ENCODE results near the gene GGCX. TPM values are rescaled to one million over a fixed set of nuclear protein-coding genes. Genes with fewer than 3 reads are reported as not detected.
A peak's percentile ranks its signal among the peaks of the same experiment; 100 is the strongest.

GGCX gene
- total and polyA plus RNA-seq, 2 of the 13 experiments (the other 11 are each of a cell fraction or from before 2014, with no cell fraction given), result 72.5 to 103 TPM

- Histone ChIP-seq H4K20me1 (ENCODE audit: insufficient read depth, low read length) (peaks cover 42% of the 10 kb centered on the region), H2AFZ (ENCODE audit: low read length) (no peak overlapping the region), H3K4me3 (replicated peaks in 1 of 3; ENCODE audit: insufficient read depth in 1 of 3, low read depth in 2 of 3, low read length in 3 of 3) (peak overlapping the region; percentile 81 to 96 (median 95); a peak in 4 of 6 replicates), H3K27ac (ENCODE audit: extremely low read length, insufficient read depth, low read length) (no peak overlapping the region), H3K27me3 (ENCODE audit: control insufficient read depth in 1 of 2, insufficient read depth in 2 of 2, low read length in 2 of 2) (no peaks in the 10 kb centered on the region; a peak in 1 of 5 replicates), H3K9me3 (ENCODE audit: low read length) (no peaks in the 10 kb centered on the region), H3K4me2 (ENCODE audit: low read depth, low read length) (peak overlapping the region; percentile 91), H3K36me3 (replicated peaks in 1 of 2; ENCODE audit: control insufficient read depth in 1 of 2, insufficient read depth in 2 of 2, low read length in 2 of 2) (peaks cover 13 to 48% of the 10 kb centered on the region in 2 experiments; a peak in 4 of 5 replicates), H3K79me2 (ENCODE audit: insufficient read depth, low read length) (peaks cover 53% of the 10 kb centered on the region), H3K4me1 (ENCODE audit: insufficient read depth, low read length) (peaks cover 38% of the 10 kb centered on the region), H3K9ac (ENCODE audit: insufficient read depth, low read depth, low read length) (peak overlapping the region; percentile 99; the same call in 1 of the 2 replicates)
- FAIRE-seq (no peak), DNase-seq (ENCODE audit: low spot score) (no peak), ATAC-seq (no peak)
- POLR2A ChIA-PET, result interaction anchor here (1.0 to 11.7 kb wide), 5 partner anchors 12 to 188 kb away, joined by 3 to 445 read pairs (median 109); partner anchors contain the start of genes ELMOD3, GGCX, RETSAT and SH2D6
- BruUV-seq (replicated peaks), result no TSS peak
- TF ChIP-seq POLR2AphosphoS5 (IDR thresholded peaks at IDR 0.05; ENCODE audit: low read depth, low read length) (peak; percentile 20; the same call in 1 of the 2 replicates), POGK (CRISPR knock-in tag; conservative IDR thresholded peaks at IDR 0.05) (0 out of 2 replicates have a peak, but pooled peaks have one; percentile 11), RORA (CRISPR knock-in tag; IDR thresholded peaks at IDR 0.05) (no peak), POLR2A (IDR thresholded peaks at IDR 0.05; ENCODE audit: insufficient read depth in 1 of 2, low read depth in 2 of 2, low read length in 2 of 2) (peak in 1 of 2 experiments; percentile 35; a peak in 1 of 4 replicates), MZF1 (CRISPR knock-in tag; IDR thresholded peaks at IDR 0.05; ENCODE audit: borderline replicate concordance) (no peak), SNAPC4 (CRISPR knock-in tag; IDR thresholded peaks at IDR 0.05) (no peak), ZNF562 (CRISPR knock-in tag; IDR thresholded peaks at IDR 0.05; ENCODE audit: borderline replicate concordance) (0 out of 2 replicates have a peak, but pooled peaks have one; percentile 6), DPF2 (CRISPR knock-in tag; IDR thresholded peaks at IDR 0.05; ENCODE audit: borderline replicate concordance, low read depth) (no peak), POLR2G (IDR thresholded peaks at IDR 0.05; ENCODE audit: low read depth, low read length) (0 out of 2 replicates have a peak, but pooled peaks have one; percentile 48), ZSCAN12 (CRISPR knock-in tag; IDR thresholded peaks at IDR 0.05) (no peak)
- intact Hi-C loops (cut with micrococcal nuclease; ENCODE audit: unreplicated experiment), result no loop called here
- in situ Hi-C loops (cut with HindIII; ENCODE audit: extremely low pct_ligation_motif_present, low pct_unique_long_range_greater_than_20kb), result no loop called here
- CTCF ChIA-PET (ENCODE audit: low intra/inter-chr PET ratio, low total read pairs), result no interaction called here
- WGBS (ENCODE audit: low lambda C conversion rate), result 94% methylated on average over 5 of the region's 5 CpGs
Measured at GRCh38 chr2:85541753-85542457, 19.4 kb downstream of the GGCX start.

Measured in HepG2 (cell line).